HepG2 (cell line): Measurements from ENCODE around the gene CCDC91. TPM values are rescaled to one million over a fixed set of nuclear protein-coding genes. Genes with fewer than 3 reads are reported as not detected.

Experiments
- ATAC-seq: fragments of 200-7000 bp; cut with Tn5 transposase; 3 replicates; pipeline ENCODE4 v1.9.1; 2020; ENCODE audit warnings: mild to moderate bottlenecking, moderate library complexity
- BruUV-seq: library from RNA; stranded (reverse); fragments of 400-500 nt; replicated peaks from 2 replicates; lab custom pipeline; 2021; lab: Mats Ljungman, UMichigan
- CTCF ChIA-PET: fragments of 300-600 bp; formaldehyde crosslinking; extraction: SDS; loops from one replicate; lab custom pipeline; 2021; ENCODE audit warnings: low total read pairs, inconsistent platforms, low intra/inter-chr PET ratio; lab: Yijun Ruan, JAX
- POLR2A ChIA-PET: fragments of 350-600 bp; sonication (Branson Sonifier 250); formaldehyde crosslinking; loops from one replicate; lab custom pipeline; 2020; ENCODE audit warnings: antibody characterized with exemption, inconsistent platforms; lab: Yijun Ruan, JAX
- DNase-seq: peaks from one replicate; pipeline ENCODE4 v3.0.0-alpha.2; 2015; ENCODE audit warnings: low spot score
- FAIRE-seq: peaks from 3 replicates; lab custom pipeline; 2011; peaks lifted over from hg19 to GRCh38; lab: Jason Lieb, UNC
- H2AFZ ChIP-seq: one replicate; pipeline ENCODE4 v1.6.1; 2011; ENCODE audit warnings: low read length, inconsistent platforms
- H3K27ac ChIP-seq: fragments of 300-600 bp; 3 replicates; pipeline ENCODE4 v1.8.0; 2011; ENCODE audit warnings: mixed run types, mild to moderate bottlenecking, mixed read lengths, low read length, inconsistent platforms; ENCODE audit not compliant: insufficient read depth; ENCODE audit errors: extremely low read length
- H3K27me3 ChIP-seq, 2 experiments: fragments of 200-600 bp in 1 of 2; 2 replicates in 1 of 2; 3 replicates in 1 of 2; pipeline versions ENCODE4 v1.6.0 to v1.8.0; 2011; ENCODE audit warnings: low read length in 2 of 2, mild to moderate bottlenecking in 2 of 2, moderate library complexity in 2 of 2, inconsistent platforms in 1 of 2; ENCODE audit not compliant: insufficient read depth in 2 of 2, control insufficient read depth in 1 of 2
- H3K36me3 ChIP-seq, 2 experiments: fragments of 200-600 bp in 1 of 2; replicated peaks in 1 of 2; 2 replicates in 1 of 2; 3 replicates in 1 of 2; pipeline versions ENCODE4 v1.5.1 to v1.8.0; 2011; ENCODE audit warnings: low read length in 2 of 2, inconsistent platforms in 1 of 2; ENCODE audit not compliant: insufficient read depth in 2 of 2, control insufficient read depth in 1 of 2
- H3K4me1 ChIP-seq: 2 replicates; pipeline ENCODE4 v1.5.1; 2012; ENCODE audit warnings: low read length, inconsistent platforms; ENCODE audit not compliant: insufficient read depth
- H3K4me2 ChIP-seq: 2 replicates; pipeline ENCODE4 v1.6.0; 2011; ENCODE audit warnings: low read depth, low read length, inconsistent platforms
- H3K4me3 ChIP-seq, 3 experiments: fragments of 200-600 bp in 1 of 3; sonication (generic), shearing (Covaris generic) in 1 of 3; replicated peaks in 1 of 3; 2 replicates each; pipeline ENCODE4 v1.5.1; 2011 to 2016; ENCODE audit warnings: low read length in 3 of 3, inconsistent platforms in 2 of 3, low read depth in 2 of 3, mild to moderate bottlenecking in 2 of 3, control low read depth in 1 of 3, mixed read lengths in 1 of 3; ENCODE audit not compliant: insufficient read depth in 1 of 3
- H3K79me2 ChIP-seq: one replicate; pipeline ENCODE4 v1.6.1; 2011; ENCODE audit warnings: low read length, inconsistent platforms; ENCODE audit not compliant: insufficient read depth
- H3K9ac ChIP-seq: 2 replicates; pipeline ENCODE4 v1.6.0; 2011; ENCODE audit warnings: mild to moderate bottlenecking, low read depth, low read length, inconsistent platforms; ENCODE audit not compliant: insufficient read depth
- H3K9me3 ChIP-seq: 2 replicates; pipeline ENCODE4 v1.5.1; 2012; ENCODE audit warnings: mild to moderate bottlenecking, low read length
- H4K20me1 ChIP-seq: 2 replicates; pipeline ENCODE4 v1.6.0; 2011; ENCODE audit warnings: inconsistent platforms, mild to moderate bottlenecking, low read length, moderate library complexity; ENCODE audit not compliant: insufficient read depth
- GMEB1 ChIP-seq: sonication (generic); formaldehyde crosslinking; IDR thresholded peaks from 2 replicates; pipeline ENCODE4 v1.5.1; 2020; ENCODE audit warnings: missing genetic modification reagents, mild to moderate bottlenecking, borderline replicate concordance
- HDAC1 ChIP-seq: sonication (generic); formaldehyde crosslinking; IDR thresholded peaks from 2 replicates; pipeline ENCODE4 v1.5.1; 2020; ENCODE audit warnings: mild to moderate bottlenecking, missing genetic modification reagents
- MAFK ChIP-seq, 2 experiments: IDR thresholded peaks in 1 of 2; conservative IDR thresholded peaks in 1 of 2; 2 replicates each; pipeline ENCODE4 v1.6.1; 2011; ENCODE audit warnings: improper control_type of control experiment in 2 of 2, low read length in 2 of 2
- NFATC3 ChIP-seq: sonication (generic); formaldehyde crosslinking; IDR thresholded peaks from 2 replicates; pipeline ENCODE4 v1.5.1; 2020; ENCODE audit warnings: mild to moderate bottlenecking, missing genetic modification reagents
- NR2F6 ChIP-seq, 2 experiments: IDR thresholded peaks; 2 replicates each; pipeline ENCODE4 v1.6.1; 2016; ENCODE audit warnings: antibody characterized with exemption in 1 of 2, mild to moderate bottlenecking in 1 of 2
- RORA ChIP-seq: sonication (generic); formaldehyde crosslinking; IDR thresholded peaks from 2 replicates; pipeline ENCODE4 v1.5.0; 2020; ENCODE audit warnings: mild to moderate bottlenecking, missing genetic modification reagents, moderate library complexity
- SP1 ChIP-seq, 2 experiments: fragments of 450-650 bp in 1 of 2; sonication (generic) in 1 of 2; formaldehyde crosslinking in 1 of 2; IDR thresholded peaks; 2 replicates each; pipeline versions ENCODE4 v1.4.0 to v1.6.1; 2016 to 2020; ENCODE audit warnings: missing genetic modification reagents in 1 of 2
- THAP11 ChIP-seq: IDR thresholded peaks from 2 replicates; pipeline ENCODE4 v1.6.1; 2016; ENCODE audit warnings: missing biosample characterization, missing genetic modification reagents
- ZNF17 ChIP-seq: sonication (generic); formaldehyde crosslinking; IDR thresholded peaks from 2 replicates; pipeline ENCODE4 v1.5.0; 2020; ENCODE audit warnings: mild to moderate bottlenecking, missing genetic modification reagents
- ZNF18 ChIP-seq: sonication (generic); formaldehyde crosslinking; IDR thresholded peaks from 2 replicates; pipeline ENCODE4 v1.8.0; 2022; ENCODE audit warnings: mild to moderate bottlenecking, missing genetic modification reagents; ENCODE audit not compliant: insufficient replicate concordance
- ZNF468 ChIP-seq: sonication (generic); formaldehyde crosslinking; IDR thresholded peaks from 2 replicates; pipeline ENCODE4 v1.8.0; 2022; ENCODE audit warnings: mild to moderate bottlenecking, moderate library complexity, missing genetic modification reagents
- ZNF589 ChIP-seq: sonication (generic); formaldehyde crosslinking; conservative IDR thresholded peaks from 2 replicates; pipeline ENCODE4 v1.8.0; 2022; ENCODE audit warnings: mild to moderate bottlenecking, moderate library complexity, missing genetic modification reagents
- ZSCAN9 ChIP-seq: IDR thresholded peaks from 2 replicates; pipeline ENCODE4 v1.6.1; 2016; ENCODE audit warnings: borderline replicate concordance
- WGBS: methylation state at CpG from one replicate; pipeline ENCODE4 v1.1.6; 2017; ENCODE audit warnings: low lambda C conversion rate; 5-methylcytosine and 5-hydroxymethylcytosine counted together
- in situ Hi-C: cut with HindIII; loops from 2 replicates; pipeline ENCODE4 v1.10.0; 2017; ENCODE audit warnings: low pct_unique_long_range_greater_than_20kb; ENCODE audit not compliant: extremely low pct_ligation_motif_present
- intact Hi-C: fragments of 100-400 bp; cut with micrococcal nuclease; formaldehyde crosslinking; loops from one replicate; pipeline ENCODE4 v1.10.0; 2022; ENCODE audit not compliant: unreplicated experiment
- polyA plus RNA-seq, 8 experiments: library from polyadenylated mRNA; depleted of rRNA in 3 of 8; stranded (reverse) in 7 of 8; unstranded in 1 of 8; fragments of >200 nt; fragmentation: Illumina TruSeq in 4 of 8; extraction: Trizol in 4 of 8; gene quantifications; 2 replicates each; pipeline versions ENCODE4 v1.2.1 to v1.2.3, GENCODE V29; 2011 to 2016; ENCODE audit warnings: low read depth in 4 of 8, missing spikeins in 1 of 8, mixed read lengths in 1 of 8; ENCODE audit not compliant: insufficient read depth in 1 of 8
- total RNA-seq, 5 experiments: library from RNA; depleted of rRNA; stranded (reverse); fragments of >200 nt; fragmentation: Illumina TruSeq; extraction: Trizol; gene quantifications; 2 replicates each; pipeline ENCODE4 v1.2.3, GENCODE V29; 2016; ENCODE audit warnings: low read depth in 1 of 5
- TF ChIP-seq, protein P1 (sequence below): sonication (generic); formaldehyde crosslinking; conservative IDR thresholded peaks from 2 replicates; pipeline ENCODE4 v1.8.1; 2023; ENCODE audit warnings: missing genetic modification reagents

Gene CCDC91
- total and polyA plus RNA-seq, 2 of the 13 experiments (the other 11 are each of a cell fraction or from before 2014, with no cell fraction given) = 9.8 to 15.8 TPM

DNA sequence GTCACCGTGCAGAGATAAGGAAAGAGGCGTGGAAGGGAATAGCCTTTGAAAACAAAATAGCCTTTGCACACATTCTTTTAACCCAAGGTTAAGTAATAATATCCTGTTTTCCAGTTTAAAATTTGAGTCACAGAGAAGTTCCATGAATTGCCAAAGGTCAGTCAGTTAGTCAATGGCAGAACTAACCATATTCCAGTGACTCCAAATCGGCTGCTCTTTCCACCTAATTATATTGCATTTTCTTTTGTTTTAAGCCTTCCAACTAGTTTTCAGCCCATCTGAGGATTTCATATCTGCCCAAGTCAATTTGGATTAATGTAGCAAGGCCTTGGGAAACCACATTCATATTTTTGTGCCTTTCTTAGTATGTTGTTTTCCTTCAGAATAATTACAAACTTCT, 373.0 kb downstream of the CCDC91 start:
- intact Hi-C loops = no loop called here
- TF ChIP-seq ZNF18 (CRISPR knock-in tag) (no peak), THAP11 (CRISPR knock-in tag) (no peak), HDAC1 (no peak), ZNF17 (CRISPR knock-in tag) (no peak), NR2F6 (IDR thresholded peaks at IDR 0.05) (no peak), NR2F6 (CRISPR knock-in tag; IDR thresholded peaks at IDR 0.05) (no peak), ZNF468 (CRISPR knock-in tag) (no peak)
- ATAC-seq (no peak), DNase-seq (no peak), FAIRE-seq (no peak)
- BruUV-seq = no TSS peak
- 29% methylated on average over 3 of the region's 3 CpGs for WGBS
- H3K9ac ChIP-seq = no peak overlapping the region
- H3K9me3 ChIP-seq = no peaks in the 10 kb centered on the region
- no peak overlapping the region for H3K4me3 ChIP-seq
- H3K36me3 ChIP-seq = no peaks in the 10 kb centered on the region
- POLR2A ChIA-PET = no interaction called here
- no peaks in the 10 kb centered on the region for H3K4me1 ChIP-seq
- in situ Hi-C loops = no loop called here
- no peak overlapping the region for H2AFZ ChIP-seq
- no peaks in the 10 kb centered on the region for H4K20me1 ChIP-seq
- no peaks in the 10 kb centered on the region for H3K79me2 ChIP-seq
- no peaks in the 10 kb centered on the region for H3K27me3 ChIP-seq
- no peak overlapping the region for H3K4me2 ChIP-seq
- no peak overlapping the region for H3K27ac ChIP-seq
- CTCF ChIA-PET = no interaction called here

DNA sequence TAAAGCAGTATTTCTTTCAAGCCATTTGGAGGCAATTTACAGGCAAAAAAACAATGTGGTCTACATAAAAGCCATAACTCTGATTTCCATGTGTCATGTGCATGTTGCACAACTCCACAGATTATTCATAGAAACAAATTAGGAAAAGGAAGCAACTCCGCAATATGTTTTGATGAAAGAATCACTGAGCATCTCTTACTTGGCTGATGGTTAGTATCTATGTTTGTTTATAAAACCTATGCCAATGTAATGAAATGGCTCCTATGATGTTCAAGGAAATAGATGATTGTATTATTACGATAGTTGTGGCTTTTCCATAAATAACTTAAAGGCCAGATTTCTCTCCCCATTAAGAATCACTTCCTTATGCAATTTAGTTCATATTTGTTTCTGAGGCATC, 373.7 kb downstream of the CCDC91 start:
- CTCF ChIA-PET = no interaction called here
- BruUV-seq = no TSS peak
- H4K20me1 ChIP-seq = no peaks in the 10 kb centered on the region
- FAIRE-seq (no peak), ATAC-seq (no peak), DNase-seq (no peak)
- intact Hi-C loops (no loop called here), in situ Hi-C loops (no loop called here)
- H3K36me3 ChIP-seq = no peaks in the 10 kb centered on the region
- H3K4me2 ChIP-seq = no peak overlapping the region
- no peak overlapping the region for H3K4me3 ChIP-seq
- no peaks in the 10 kb centered on the region for H3K27me3 ChIP-seq
- no peaks in the 10 kb centered on the region for H3K9me3 ChIP-seq
- H3K9ac ChIP-seq = no peak overlapping the region
- no peak overlapping the region for H3K27ac ChIP-seq
- no peaks in the 10 kb centered on the region for H3K4me1 ChIP-seq
- WGBS = 80% methylated on average over 2 of the region's 2 CpGs
- POLR2A ChIA-PET = no interaction called here
- no peaks in the 10 kb centered on the region for H3K79me2 ChIP-seq
- H2AFZ ChIP-seq = no peak overlapping the region
- TF ChIP-seq ZNF589 (no peak), NFATC3 (CRISPR knock-in tag) (no peak), GMEB1 (no peak), MAFK (conservative IDR thresholded peaks at IDR 0.05 in 1 of 2, IDR thresholded peaks at IDR 0.05 in 1 of 2; ENCODE audit: low read length in 2 of 2) (no peak), ZSCAN9 (CRISPR knock-in tag) (no peak), SP1 (IDR thresholded peaks at IDR 0.05) (no peak), SP1 (CRISPR knock-in tag; IDR thresholded peaks at IDR 0.05) (no peak), RORA (CRISPR knock-in tag) (no peak)
- TF ChIP-seq, protein P1, sequence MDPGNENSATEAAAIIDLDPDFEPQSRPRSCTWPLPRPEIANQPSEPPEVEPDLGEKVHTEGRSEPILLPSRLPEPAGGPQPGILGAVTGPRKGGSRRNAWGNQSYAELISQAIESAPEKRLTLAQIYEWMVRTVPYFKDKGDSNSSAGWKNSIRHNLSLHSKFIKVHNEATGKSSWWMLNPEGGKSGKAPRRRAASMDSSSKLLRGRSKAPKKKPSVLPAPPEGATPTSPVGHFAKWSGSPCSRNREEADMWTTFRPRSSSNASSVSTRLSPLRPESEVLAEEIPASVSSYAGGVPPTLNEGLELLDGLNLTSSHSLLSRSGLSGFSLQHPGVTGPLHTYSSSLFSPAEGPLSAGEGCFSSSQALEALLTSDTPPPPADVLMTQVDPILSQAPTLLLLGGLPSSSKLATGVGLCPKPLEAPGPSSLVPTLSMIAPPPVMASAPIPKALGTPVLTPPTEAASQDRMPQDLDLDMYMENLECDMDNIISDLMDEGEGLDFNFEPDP (CRISPR knock-in tag) = no peak
